ENCODE measurements around the gene RHO.
"Not testable (repeated sequence)": the region's sequence is repeated elsewhere in the genome, so short reads cannot be mapped to it uniquely, and the experiment has no call there.

DNA sequence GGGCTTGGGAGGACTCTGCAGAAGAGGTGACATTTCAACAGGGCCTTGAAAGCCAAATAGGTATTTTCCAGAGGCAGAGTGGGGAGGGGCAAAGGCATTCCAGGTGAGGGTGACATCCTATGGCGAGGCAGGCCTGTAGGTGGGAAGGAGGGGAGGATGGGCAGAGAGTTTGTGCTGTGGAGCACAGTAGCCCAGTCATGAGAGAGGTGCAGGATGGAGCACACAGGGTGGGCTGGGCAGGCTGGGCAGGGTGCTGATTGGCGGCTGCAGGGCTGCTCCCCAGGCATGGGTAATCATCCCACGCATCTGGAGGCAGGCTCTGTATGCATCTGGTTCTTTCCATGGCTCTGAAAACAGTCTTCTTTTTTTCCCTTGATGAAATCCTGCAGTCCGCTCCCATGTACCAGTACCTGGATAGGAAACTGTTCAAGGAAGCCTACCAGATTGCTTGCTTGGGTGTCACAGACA is 40.5 kb upstream of the RHO start:
- TF ChIP-seq EZH2 (IDR thresholded peaks at IDR 0.05; ENCODE audit: low read length, missing control alignments): not testable (repeated sequence)
- TF ChIP-seq, protein P1, sequence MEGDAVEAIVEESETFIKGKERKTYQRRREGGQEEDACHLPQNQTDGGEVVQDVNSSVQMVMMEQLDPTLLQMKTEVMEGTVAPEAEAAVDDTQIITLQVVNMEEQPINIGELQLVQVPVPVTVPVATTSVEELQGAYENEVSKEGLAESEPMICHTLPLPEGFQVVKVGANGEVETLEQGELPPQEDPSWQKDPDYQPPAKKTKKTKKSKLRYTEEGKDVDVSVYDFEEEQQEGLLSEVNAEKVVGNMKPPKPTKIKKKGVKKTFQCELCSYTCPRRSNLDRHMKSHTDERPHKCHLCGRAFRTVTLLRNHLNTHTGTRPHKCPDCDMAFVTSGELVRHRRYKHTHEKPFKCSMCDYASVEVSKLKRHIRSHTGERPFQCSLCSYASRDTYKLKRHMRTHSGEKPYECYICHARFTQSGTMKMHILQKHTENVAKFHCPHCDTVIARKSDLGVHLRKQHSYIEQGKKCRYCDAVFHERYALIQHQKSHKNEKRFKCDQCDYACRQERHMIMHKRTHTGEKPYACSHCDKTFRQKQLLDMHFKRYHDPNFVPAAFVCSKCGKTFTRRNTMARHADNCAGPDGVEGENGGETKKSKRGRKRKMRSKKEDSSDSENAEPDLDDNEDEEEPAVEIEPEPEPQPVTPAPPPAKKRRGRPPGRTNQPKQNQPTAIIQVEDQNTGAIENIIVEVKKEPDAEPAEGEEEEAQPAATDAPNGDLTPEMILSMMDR (conservative IDR thresholded peaks at IDR 0.05 in 1 of 2, IDR thresholded peaks at IDR 0.05 in 1 of 2; ENCODE audit: low read depth in 1 of 2, low read length in 2 of 2): not testable (repeated sequence)
